Measurements from ENCODE around the gene GARRE1.

DNA sequence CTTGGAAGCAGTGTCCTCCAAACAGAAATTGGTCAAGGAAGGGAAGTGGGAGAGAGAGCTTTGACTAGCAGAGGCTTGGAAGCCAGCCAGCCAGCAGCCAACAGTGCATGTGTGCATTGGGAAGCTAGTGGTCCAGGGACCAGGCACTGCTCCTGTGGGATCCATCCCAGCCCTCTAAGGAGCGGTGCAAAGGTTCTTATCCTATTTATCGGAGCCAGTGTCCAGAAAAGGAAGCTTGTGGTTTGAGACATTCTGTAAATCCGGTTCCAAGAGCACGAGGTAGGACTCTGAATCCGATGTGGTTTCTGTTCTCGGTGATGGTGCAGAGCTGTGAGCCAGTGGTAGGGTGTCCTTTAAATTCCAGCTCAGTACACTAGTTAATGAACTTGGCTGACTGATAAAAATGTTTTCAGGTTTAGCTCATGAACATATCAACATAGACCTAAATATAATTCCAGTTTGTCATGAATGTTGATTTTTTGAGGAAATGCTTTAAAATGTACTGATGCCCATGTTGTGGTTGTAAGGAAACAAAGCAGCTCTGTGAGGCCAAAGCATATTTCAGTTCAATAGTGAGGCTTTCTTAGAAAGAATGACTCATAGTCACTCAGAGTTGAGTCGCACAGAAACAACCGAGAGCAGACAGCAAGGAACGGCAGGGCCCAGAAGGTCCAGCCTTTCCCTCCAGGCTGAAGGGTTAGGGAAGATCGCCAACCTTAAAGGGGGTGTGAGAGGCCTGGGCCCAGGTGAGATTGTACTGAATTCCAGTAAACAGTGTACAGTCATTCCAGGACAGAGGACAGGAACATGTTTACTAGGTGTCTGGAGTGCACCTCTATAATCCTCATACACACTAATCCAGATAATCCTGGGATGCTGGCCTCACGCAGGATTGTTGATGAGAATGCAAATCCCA lies 21.5 kb upstream of the GARRE1 start:
- TF ChIP-seq SP1 (IDR thresholded peaks at IDR 0.05) (no peak), TAF1 (conservative IDR thresholded peaks at IDR 0.05) (no peak), RXRA (IDR thresholded peaks at IDR 0.05) (no peak), REST (IDR thresholded peaks at IDR 0.05) (no peak), CTCF (IDR thresholded peaks at IDR 0.05; ENCODE audit: low read depth, low read length, missing input control) (no peak), YY1 (IDR thresholded peaks at IDR 0.05) (no peak), ZBTB33 (IDR thresholded peaks at IDR 0.05) (no peak), FOXA1 (IDR thresholded peaks at IDR 0.05) (no peak), JUND (IDR thresholded peaks at IDR 0.05) (peak in 1 of 2 donors; percentile 35), HNF4A (conservative IDR thresholded peaks at IDR 0.05) (no peak), RAD21 (IDR thresholded peaks at IDR 0.05) (no peak), EGR1 (IDR thresholded peaks at IDR 0.05; ENCODE audit: low read depth in 2 of 2) (no peak)
- TF ChIP-seq, protein P1, sequence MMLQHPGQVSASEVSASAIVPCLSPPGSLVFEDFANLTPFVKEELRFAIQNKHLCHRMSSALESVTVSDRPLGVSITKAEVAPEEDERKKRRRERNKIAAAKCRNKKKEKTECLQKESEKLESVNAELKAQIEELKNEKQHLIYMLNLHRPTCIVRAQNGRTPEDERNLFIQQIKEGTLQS (IDR thresholded peaks at IDR 0.05) = no peak
